AG09319 (cell line): ENCODE data around the gene APOBEC3C.

Experiments used
- DNase-seq: peaks from one replicate; pipeline ENCODE4 v3.0.0-alpha.2; 2010; ENCODE audit warnings: low read depth; ENCODE audit errors: extremely low read depth
- TF ChIP-seq, protein P1 (sequence below): IDR thresholded peaks from 2 replicates; pipeline ENCODE4 v1.5.1; 2011; ENCODE audit warnings: low read depth, mild to moderate bottlenecking, inconsistent platforms, low read length, moderate library complexity

APOBEC3C gene

DNA sequence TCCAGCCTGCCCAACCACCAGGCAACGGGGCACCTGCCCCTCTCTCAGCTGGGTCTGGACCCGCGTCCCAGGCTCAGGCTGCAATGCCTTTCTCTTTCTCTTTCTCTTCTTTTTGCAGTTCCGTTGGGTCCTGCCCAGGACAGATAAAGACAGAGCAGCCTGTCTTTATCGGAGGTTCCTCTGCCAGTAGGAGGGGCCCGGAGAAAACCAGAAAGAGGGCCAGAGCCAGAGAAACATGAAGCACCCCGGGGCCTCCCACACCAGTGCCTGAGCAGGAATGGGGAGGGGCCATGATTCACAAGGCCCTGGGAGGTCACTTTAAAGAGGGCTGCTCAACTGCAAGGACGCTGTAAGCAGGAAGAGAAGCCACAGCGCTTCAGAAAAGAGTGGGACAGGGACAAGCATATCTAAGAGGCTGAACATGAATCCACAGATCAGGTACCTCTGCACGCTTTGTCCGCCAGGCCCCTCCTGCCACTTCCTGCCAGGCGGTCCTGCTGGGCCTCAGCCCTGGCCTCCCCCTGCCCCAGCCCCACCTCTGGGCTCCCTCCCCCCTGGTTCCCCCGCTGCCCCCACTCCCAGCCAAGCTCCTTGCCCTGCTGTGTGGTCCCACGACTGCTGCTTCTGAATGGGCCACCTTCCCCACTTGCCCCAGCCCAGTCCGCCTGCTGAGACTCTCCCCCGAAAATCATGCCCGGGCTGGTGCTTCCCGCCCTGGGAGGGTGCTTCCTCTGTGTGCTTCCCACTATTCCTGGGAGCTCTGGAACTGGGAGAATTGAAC lies at the start of gene APOBEC3C:
Gene APOBEC3C, plus strand, starts transcription at position 316 of the 781 bp plus-strand sequence. Its CDS starts 106 bp downstream, at position 422.
- TF ChIP-seq, protein P1, sequence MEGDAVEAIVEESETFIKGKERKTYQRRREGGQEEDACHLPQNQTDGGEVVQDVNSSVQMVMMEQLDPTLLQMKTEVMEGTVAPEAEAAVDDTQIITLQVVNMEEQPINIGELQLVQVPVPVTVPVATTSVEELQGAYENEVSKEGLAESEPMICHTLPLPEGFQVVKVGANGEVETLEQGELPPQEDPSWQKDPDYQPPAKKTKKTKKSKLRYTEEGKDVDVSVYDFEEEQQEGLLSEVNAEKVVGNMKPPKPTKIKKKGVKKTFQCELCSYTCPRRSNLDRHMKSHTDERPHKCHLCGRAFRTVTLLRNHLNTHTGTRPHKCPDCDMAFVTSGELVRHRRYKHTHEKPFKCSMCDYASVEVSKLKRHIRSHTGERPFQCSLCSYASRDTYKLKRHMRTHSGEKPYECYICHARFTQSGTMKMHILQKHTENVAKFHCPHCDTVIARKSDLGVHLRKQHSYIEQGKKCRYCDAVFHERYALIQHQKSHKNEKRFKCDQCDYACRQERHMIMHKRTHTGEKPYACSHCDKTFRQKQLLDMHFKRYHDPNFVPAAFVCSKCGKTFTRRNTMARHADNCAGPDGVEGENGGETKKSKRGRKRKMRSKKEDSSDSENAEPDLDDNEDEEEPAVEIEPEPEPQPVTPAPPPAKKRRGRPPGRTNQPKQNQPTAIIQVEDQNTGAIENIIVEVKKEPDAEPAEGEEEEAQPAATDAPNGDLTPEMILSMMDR: peak; percentile 3

DNA sequence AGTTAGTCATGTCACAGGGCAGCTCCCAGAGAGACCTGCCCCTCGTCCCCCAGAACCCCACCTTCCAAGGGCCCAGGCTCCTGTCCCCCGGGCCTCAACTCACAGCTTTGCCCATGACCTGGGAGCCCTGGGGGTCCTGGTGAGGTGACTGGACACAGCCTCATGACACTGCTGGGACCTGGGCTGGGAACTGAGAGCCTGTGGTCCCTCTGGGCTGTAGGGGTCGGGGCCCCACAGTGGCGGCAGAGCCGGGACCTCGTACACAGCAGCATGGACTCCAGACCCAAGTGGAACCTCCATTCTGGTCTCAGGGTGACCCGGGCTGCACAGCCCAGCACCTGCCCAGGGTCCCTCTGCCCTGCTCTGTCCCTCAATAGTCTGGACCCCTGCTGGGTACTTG lies 49.8 kb upstream of the APOBEC3C start:
- TF ChIP-seq, protein P1: no peak

More for the DNA sequence above, at the start of gene APOBEC3C:
- peak; percentile 76 for DNase-seq

DNA sequence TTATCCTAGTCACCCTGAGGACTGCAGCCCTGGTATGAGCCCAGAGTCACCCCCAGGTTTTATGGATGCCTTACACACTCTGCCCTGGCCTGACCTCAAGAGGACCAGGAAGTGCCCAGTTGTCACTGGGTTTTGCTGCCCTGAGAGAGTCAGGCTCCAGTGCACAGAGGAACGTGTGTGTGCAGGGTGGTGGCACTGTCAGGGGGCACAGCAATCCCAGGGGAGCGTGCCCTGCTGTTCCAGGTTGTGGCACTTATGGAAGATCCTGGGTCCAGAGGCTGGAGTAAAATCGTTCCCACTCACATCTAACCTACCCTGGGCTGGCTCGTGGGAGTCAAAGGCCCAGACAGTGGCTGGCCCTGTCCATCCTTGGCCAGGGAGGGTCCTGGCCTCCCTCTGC lies 49.1 kb upstream of the APOBEC3C start:
- TF ChIP-seq, protein P1: no peak
- no peak for DNase-seq

More for the DNA sequence above, 49.8 kb upstream of the APOBEC3C start:
- DNase-seq: no peak

DNA sequence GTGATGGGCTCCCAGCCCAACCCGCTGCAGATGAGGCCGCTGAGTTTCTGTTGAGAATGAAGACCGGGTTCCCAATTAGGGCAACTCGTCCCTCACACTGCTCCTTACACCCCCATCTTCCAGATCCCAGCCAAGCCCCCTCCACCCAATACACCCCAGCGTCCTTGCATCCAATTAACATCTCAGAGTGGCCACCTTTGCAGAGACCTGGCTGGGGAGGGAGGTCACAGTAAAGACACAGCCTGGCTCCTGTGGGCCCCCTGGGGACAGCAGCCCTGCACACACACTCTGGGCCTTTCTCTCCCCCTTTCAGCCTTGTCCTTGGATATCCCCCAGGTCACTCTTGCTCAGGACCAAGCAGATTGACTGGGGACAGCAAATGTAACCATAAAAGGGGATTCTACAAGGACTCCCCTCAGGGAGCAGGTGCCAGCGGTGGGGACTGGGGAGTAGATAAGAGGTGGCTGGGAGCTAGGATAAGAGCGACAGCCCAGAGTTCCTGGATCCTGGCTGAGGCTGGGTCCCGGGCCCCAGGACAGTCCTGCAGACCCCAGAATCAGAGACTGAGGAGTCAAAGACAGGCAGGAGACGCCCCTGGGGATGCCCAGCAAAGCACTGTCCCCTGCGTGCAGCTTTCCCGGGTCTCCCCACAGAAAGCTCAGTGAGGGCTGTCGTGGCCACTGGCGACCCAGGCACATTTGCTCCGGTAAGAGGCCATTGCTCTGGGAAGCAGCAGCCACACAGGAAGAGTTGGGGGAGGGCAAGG lies 48.3 kb upstream of the APOBEC3C start:
- DNase-seq: no peak
- TF ChIP-seq, protein P1: no peak

DNA sequence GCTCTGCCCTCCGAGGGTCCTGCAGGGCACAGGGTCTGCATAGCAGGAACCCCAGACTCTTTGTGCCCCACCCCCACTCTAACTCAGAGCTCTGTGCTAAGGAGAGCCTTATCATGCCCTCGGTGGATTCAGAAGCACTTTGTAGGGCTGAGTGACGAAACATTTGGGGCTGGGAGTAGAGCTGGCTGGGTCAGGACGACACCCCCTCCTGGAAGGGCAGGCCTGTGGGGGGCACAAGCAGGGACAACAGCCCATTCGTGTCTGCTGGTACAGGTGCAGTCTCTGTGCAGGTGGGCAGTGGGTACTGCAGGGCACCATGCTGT lies 47.7 kb upstream of the APOBEC3C start:
- TF ChIP-seq, protein P1: no peak

DNA sequence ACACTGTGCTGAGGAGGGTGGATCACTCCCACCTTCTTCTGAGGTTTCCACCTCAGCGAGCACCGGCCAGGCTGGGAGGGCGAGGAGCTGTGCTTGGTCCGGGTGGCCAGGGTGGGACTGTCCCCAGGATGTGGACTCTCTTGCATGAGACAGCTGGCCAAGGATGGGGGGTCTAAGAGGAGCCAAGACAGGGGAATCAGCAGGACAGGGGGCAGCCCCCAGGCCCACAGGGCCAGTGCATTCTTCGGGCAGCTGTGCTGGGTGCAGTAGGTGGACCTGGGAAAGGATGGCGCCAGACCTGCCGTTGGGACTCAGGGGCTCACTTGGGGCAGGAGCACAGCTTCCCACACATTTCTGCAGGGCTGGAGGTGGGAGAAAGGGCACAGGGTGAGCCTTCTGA lies 47.1 kb upstream of the APOBEC3C start:
- DNase-seq: no peak
- TF ChIP-seq, protein P1: no peak

More for the DNA sequence above, 47.7 kb upstream of the APOBEC3C start:
- DNase-seq: no peak
